ENCODE results near the gene CXCL5.

DNA sequence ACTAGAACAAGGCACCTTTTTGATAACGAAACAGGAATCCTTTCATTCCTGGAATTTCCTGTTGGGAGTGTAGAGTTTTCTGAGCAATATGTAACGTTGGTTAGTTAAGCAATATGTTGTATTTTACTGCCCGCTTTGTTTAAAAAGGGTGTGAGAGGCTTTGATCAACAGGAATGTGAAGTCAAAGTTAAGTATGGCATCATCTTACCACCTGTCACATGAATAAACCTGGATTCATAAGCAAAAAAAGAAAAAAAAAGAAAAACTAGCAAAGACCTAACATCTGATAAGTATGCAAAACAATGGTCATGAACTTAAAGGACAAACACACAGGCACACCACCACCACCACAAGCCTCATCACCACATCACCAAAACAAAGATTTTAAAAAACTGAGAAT, 7.1 kb upstream of the CXCL5 start:
- TF ChIP-seq POLR2A (IDR thresholded peaks at IDR 0.05) = no peak
- TF ChIP-seq CTCF (IDR thresholded peaks at IDR 0.05) = no peak
